ENCODE data around the gene CERS5.
"Not testable (repeated sequence)": the region's sequence is repeated elsewhere in the genome, so short reads cannot be mapped to it uniquely, and the experiment has no call there.

CERS5 gene

GRCh38 chr12:50188241-50188781, 21.1 kb upstream of the CERS5 start:
- H3K27ac ChIP-seq: peak overlapping the region; percentile 81
- no peak for DNase-seq (ENCODE audit: low read depth, low spot score)

- no peak for DNase-seq (ENCODE audit: low read depth, low spot score)
- H3K27ac ChIP-seq: peak overlapping the region; percentile 81
Measured at GRCh38 chr12:50187084-50187900, 20.1 kb upstream of the CERS5 start.

DNA sequence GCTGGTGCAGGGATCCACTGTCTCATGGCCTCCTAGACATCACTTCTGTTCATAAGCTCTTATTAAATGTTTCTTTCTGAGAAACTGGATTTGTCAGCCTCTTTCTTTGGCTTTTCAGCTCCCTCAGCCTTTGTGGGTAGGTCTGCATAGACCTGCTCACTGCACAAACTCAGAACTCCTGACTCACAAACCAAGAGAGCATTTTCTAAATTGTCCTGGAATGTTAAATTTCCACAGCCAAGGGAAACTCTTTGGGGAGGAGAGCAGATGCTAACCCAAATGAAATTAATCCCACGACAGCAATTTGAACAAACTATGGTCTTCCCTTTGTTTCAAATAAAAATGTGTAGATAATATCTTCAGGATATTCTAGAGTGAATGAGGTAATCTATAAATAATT, 19.5 kb upstream of the CERS5 start:
- peak overlapping the region; percentile 81 for H3K27ac ChIP-seq
- no peak for DNase-seq (ENCODE audit: low read depth, low spot score)

GRCh38 chr12:50185970-50186663, 18.9 kb upstream of the CERS5 start:
- no peak for DNase-seq (ENCODE audit: low read depth, low spot score)
- H3K27ac ChIP-seq: peak overlapping the region; percentile 81

DNA sequence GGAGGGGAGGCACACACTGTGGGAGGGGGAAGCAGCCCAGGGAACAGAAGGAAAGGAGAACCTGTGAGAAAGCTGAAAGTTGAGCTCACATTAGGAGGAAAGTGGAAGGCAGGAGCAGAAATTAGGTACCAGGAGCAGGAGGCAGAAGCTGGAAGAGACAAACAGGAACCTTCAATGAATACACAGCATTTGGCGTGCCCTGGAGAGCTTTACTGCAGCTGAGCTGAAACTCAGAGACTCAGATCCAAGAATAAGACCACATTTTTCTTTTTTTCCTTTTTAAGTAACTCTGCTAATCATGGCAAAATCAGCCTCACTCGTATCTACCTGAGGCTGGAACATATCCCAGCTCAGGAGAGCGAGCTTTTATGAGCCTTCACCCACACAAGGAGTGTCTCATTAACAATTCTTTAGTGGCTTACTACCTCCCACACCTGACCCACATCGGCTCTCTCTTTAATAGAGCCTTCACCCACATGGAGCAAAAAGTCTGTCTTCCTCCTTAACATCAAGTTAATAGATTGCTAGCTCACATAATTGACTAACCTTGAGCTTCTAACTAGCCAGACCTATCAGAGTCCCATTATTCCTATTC, 18.2 kb upstream of the CERS5 start:
- H3K27ac ChIP-seq: peak overlapping the region; percentile 81
- no peak for DNase-seq (ENCODE audit: low read depth, low spot score)

GRCh38 chr12:50184261-50184660, 17.1 kb upstream of the CERS5 start:
- DNase-seq (ENCODE audit: low read depth, low spot score): no peak
- peak overlapping the region; percentile 81 for H3K27ac ChIP-seq

DNA sequence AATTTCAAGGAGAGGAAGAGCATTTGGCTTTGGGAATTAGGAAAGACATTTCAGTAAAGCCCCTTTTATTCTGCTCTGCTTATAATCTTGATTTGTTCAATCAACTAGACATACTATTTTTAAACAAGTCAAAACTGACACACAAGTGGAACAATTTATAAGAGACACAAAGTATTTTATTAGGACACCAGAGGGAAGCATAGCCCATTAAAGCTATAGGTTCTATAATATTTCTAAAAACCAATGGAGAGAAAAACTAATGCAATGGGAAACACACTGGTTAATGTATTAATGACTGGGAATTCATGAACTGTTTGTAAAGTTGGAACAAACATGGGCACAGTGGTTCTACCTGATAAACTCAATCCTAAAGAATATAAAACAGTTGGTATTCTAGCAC, 15.3 kb upstream of the CERS5 start:
- peak overlapping the region; percentile 15 for H3K27ac ChIP-seq
- DNase-seq (ENCODE audit: low read depth, low spot score): no peak

- peak overlapping the region; percentile 15 for H3K27ac ChIP-seq
- no peak for DNase-seq (ENCODE audit: low read depth, low spot score)
Measured at GRCh38 chr12:50181691-50182090, 14.5 kb upstream of the CERS5 start.

- no peak overlapping the region for H3K27ac ChIP-seq
- DNase-seq (ENCODE audit: low read depth, low spot score): no peak
Measured at GRCh38 chr12:50175716-50176026, 8.5 kb upstream of the CERS5 start.

DNA sequence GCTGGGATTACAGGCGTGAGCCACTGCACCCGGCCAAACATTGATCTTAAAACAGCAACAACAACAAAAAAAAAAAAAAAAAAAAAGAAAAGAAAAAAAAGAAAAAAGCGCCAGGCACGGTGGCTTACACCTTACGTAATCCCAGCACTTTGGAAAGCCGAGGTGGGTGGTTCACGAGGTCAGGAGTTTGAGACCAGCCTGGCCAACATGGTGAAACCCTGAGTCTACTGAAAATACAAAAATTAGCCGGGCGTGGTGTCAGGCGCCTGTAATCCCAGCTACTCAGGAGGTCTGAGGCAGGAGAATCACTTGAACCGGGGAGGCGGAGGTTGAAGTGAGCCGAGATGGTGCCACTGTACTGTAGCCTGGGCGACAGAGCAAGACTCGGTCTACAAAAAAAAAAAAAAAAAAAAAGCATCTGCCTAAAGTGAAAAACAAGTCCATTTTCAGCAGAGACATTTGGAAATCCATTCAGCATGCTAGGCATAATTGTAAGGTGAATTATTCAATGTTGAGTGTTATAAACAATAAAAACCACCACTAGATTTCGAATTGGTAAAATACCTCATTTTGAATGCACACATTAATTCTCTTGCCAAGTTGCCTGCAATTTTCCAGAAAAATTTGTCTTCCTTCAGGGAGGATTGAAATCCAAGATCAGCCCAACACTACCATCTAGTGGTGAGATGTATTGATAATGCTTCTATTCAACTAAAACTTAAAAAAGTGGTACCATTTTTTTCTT, 8.0 kb upstream of the CERS5 start:
- no peak for DNase-seq (ENCODE audit: low read depth, low spot score)
- no peak overlapping the region for H3K27ac ChIP-seq

- peak overlapping the region; percentile 68 for H3K27ac ChIP-seq
- DNase-seq (ENCODE audit: low read depth, low spot score): no peak
Measured at GRCh38 chr12:50166799-50167048, 445 bp downstream of the CERS5 start.

GRCh38 chr12:50164963-50165362, 2.2 kb downstream of the CERS5 start:
- no peak overlapping the region for H3K27ac ChIP-seq
- no peak for DNase-seq (ENCODE audit: low read depth, low spot score)

DNA sequence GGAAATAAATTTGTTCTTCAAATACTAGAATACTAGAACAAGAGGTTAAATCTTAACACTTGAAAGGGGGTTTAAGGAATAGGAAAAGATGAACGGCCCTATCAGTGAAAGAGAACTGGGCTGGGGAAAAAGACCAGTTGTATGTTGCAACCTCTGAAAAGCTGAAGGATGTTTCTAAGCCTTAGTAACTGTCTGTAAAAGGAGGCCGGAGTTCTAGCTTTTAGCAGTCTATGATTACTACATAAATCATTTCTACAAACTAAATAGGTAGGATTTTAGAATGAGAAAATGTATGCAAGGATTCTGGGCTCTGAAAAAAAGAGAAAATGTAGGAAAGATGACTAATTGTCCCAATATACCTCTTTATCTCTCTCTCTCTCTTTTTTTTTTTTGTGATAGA, 4.9 kb downstream of the CERS5 start:
- H3K27ac ChIP-seq: no peak overlapping the region
- no peak for DNase-seq (ENCODE audit: low read depth, low spot score)

- no peak overlapping the region for H3K27ac ChIP-seq
- DNase-seq (ENCODE audit: low read depth, low spot score): no peak
Measured at GRCh38 chr12:50160643-50161042, 6.5 kb downstream of the CERS5 start.

DNA sequence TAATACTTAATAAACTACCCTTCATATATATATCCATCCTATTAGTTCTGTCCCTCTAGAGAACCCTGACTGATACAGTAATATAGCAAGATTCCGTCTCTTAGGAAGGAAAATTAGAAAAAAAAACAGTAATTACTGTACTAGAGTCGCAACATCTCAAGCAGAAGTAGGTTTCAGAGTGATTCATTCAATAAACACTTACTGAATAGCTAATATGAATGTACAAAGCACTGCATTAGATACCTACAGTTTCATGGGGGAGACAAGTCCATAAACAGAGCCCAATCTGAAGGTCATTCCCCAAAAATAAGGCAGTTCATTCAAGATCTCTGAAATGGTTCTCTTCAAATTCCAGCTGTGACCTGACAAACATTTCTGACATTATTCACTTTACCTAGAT, 9.9 kb downstream of the CERS5 start:
- no peak for DNase-seq (ENCODE audit: low read depth, low spot score)
- H3K27ac ChIP-seq: no peak overlapping the region

GRCh38 chr12:50156641-50157040, 10.5 kb downstream of the CERS5 start:
- no peak overlapping the region for H3K27ac ChIP-seq
- no peak for DNase-seq (ENCODE audit: low read depth, low spot score)

DNA sequence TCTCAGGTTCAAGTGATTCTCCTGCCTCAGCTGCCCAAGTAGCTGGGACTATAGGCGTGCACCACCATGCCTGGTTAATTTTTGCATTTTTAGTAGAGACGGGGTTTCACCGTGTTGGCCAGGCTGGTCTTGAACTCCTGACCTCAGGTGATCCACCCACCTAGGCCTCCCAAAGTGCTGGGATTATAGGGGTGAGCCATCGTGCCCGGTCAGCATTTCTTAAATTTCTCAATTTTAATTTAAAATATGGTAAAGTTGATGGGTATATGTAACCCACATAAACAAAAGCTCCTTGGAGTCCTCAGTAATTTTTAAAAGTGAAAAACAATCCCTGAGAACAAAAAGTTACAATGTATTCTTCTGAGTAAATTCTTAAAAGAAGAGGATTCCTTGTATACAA, 12.2 kb downstream of the CERS5 start:
- not testable (repeated sequence) for H3K27ac ChIP-seq; DNase-seq (ENCODE audit: low read depth, low spot score)

DNA sequence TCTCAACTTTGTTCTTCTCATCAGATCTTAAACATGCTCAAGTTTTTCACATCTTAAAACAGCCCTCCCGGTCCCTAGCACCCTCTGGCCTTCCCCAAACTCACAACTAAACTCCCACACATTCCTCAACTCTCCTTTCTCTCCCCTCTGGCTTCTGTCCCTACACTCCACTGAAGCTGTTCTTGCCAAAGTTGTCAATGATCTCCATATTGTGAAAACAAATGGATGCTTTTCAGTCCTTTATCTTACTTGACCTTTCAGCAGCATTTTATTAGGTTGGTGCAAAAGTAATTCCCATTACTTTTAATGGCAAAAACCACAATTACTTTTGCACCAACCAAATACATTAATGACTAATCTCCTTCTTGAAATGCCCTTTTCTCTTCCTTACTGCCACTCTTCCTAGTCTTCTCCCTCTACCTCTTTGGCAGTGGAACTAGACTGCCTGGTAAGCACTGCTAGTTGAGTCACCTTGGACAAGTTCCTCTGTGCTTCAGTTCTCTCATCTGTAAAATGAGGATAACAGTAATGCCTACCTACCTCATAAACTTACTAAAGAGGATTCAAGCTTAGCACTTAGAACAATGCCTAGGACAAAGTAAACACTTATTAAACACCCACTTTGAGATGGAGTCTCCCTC, 16.0 kb downstream of the CERS5 start:
- H3K27ac ChIP-seq: no peak overlapping the region
- no peak for DNase-seq (ENCODE audit: low read depth, low spot score)

GRCh38 chr12:50149311-50149710, 17.9 kb downstream of the CERS5 start:
- no peak overlapping the region for H3K27ac ChIP-seq
- DNase-seq (ENCODE audit: low read depth, low spot score): no peak

GRCh38 chr12:50148011-50148410, 19.2 kb downstream of the CERS5 start:
- DNase-seq (ENCODE audit: low read depth, low spot score): not testable (repeated sequence)

More at GRCh38 chr12:50148011-50148410, 19.2 kb downstream of the CERS5 start:
- H3K27ac ChIP-seq: not testable (repeated sequence)
